Gastrocnemius medialis (tissue), 4 donors: ENCODE data around the gene PLXNA3.

ENCODE experiments used
- CTCF ChIP-seq, 5 experiments: fragments of 450-650 bp in 3 of 5; fragments of 200-600 bp in 2 of 5; sonication (generic) in 2 of 5; IDR thresholded peaks in 4 of 5; conservative IDR thresholded peaks in 1 of 5; 1 replicate in 4 of 5; 2 replicates in 1 of 5; pipeline ENCODE4 v1.5.1; 2016 to 2019; ENCODE audit warnings: antibody characterized with exemption in 5 of 5, mild to moderate bottlenecking in 3 of 5, moderate library complexity in 3 of 5
- POLR2A ChIP-seq, 2 donors: fragments of 450-650 bp; IDR thresholded peaks; one replicate each; pipeline ENCODE4 v1.6.1; 2017; ENCODE audit warnings: antibody characterized with exemption in 2 of 2, mild to moderate bottlenecking in 2 of 2, moderate library complexity in 2 of 2

GRCh38 chrX:154495472-154495922 is 37.4 kb downstream of the PLXNA3 start:
- TF ChIP-seq CTCF (IDR thresholded peaks at IDR 0.05 in 4 of 5, conservative IDR thresholded peaks at IDR 0.05 in 1 of 5) (no peak), POLR2A (IDR thresholded peaks at IDR 0.05) (no peak)
